ENCODE results near the gene AP1G2.

DNA sequence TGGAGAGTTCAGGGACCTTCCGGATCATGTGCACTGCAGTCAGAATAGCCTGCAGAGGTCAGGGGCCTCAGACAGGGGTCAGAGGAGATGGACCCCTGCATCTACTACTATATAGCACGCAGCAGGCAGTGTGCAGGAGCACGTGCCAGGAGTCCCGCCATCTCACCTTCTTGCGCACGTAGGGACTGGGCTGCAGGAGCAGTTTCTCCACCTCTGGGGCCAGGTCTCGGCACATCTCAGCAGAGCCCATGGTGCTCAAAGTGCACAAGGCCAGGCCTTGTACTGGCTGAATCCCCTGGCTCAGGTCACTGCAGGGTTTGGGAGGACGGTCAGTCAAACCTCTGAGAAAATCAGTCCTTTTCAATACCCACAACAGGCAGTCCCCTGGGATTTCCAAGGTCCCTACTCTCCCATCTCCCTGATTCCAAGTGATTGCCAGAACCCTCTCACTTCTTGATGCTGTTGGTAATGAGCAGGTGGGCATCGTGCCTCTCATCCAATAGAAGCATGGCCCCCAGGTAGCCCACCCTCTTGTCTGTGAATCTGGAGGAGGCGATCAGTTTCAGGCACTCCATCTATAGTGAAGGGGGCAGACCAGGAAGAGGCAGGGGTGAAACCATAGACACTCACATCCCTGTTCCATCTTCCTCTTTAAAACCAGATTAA lies 1.3 kb downstream of the AP1G2 start:
- TF ChIP-seq NFIC (IDR thresholded peaks at IDR 0.05; ENCODE audit: low read length) = no peak
- TF ChIP-seq RCOR2 (CRISPR knock-in tag; IDR thresholded peaks at IDR 0.05) = no peak
- TF ChIP-seq, protein P1, sequence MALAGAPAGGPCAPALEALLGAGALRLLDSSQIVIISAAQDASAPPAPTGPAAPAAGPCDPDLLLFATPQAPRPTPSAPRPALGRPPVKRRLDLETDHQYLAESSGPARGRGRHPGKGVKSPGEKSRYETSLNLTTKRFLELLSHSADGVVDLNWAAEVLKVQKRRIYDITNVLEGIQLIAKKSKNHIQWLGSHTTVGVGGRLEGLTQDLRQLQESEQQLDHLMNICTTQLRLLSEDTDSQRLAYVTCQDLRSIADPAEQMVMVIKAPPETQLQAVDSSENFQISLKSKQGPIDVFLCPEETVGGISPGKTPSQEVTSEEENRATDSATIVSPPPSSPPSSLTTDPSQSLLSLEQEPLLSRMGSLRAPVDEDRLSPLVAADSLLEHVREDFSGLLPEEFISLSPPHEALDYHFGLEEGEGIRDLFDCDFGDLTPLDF (CRISPR knock-in tag; IDR thresholded peaks at IDR 0.05) = no peak
